Stimulated activated naive B cell treated with anti-CD40 and anti-IgM and Interleukin-4, amounts not matched to agents 10 μg/mL and 1 μg/mL and 100 μg/mL, for 72 hours (primary cell): ENCODE measurements around the gene SLC35F3.

Source experiments
- ATAC-seq, 2 donors: fragments of 150-1000 bp; cut with Tn5 transposase; replicated peaks; 2 replicates each; pipeline ENCODE4 v1.10.0; 2021; ENCODE audit warnings: moderate library complexity in 1 of 2
- DNase-seq: peaks from one replicate; pipeline ENCODE4 v3.0.0; 2021
- H3K27ac Mint-ChIP-seq: one replicate; pipeline ENCODE4 v1.8.0; 2022; ENCODE audit warnings: mild to moderate bottlenecking, mixed read lengths
- H3K27me3 Mint-ChIP-seq, 2 donors: one replicate each; pipeline ENCODE4 v1.8.0; 2022; ENCODE audit warnings: mixed read lengths in 2 of 2
- H3K36me3 Mint-ChIP-seq, 2 donors: one replicate each; pipeline ENCODE4 v1.8.0; 2022; ENCODE audit warnings: mixed read lengths in 2 of 2, mild to moderate bottlenecking in 1 of 2
- H3K4me1 Mint-ChIP-seq, 2 donors: one replicate each; pipeline ENCODE4 v1.8.0; 2022; ENCODE audit warnings: mixed read lengths in 2 of 2, mild to moderate bottlenecking in 1 of 2
- H3K4me3 Mint-ChIP-seq, 2 donors: one replicate each; pipeline ENCODE4 v1.8.0; 2022; ENCODE audit warnings: mild to moderate bottlenecking in 2 of 2, mixed read lengths in 2 of 2, moderate library complexity in 1 of 2
- H3K9me3 Mint-ChIP-seq, 2 donors: one replicate each; pipeline ENCODE4 v1.8.0; 2022; ENCODE audit warnings: mixed read lengths in 2 of 2, mild to moderate bottlenecking in 1 of 2

Gene SLC35F3

DNA sequence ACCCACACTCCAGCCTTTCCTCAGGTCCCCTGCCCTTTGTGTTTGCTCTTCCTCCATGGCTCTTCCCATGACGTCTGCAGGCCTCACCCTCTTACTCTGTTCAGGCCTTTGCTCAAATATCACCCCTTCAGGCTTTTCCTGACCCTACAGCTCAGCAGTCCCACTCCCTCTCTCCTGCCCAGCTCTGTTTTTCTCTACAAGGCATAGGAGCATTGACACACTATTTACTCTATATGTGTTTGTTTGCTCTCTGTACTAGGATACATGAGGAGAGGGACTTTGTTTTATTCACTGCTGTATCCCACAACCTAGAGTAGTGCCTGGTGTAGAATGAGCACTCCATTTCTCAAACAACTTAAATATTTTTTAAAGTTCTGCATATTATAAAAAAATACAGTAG lies 361.4 kb downstream of the SLC35F3 start:
- peak overlapping the region; percentile 62 for H3K27ac Mint-ChIP-seq
- H3K36me3 Mint-ChIP-seq, result no peaks in the 10 kb centered on the region
- DNase-seq (no peak), ATAC-seq (no peak)
- H3K4me3 Mint-ChIP-seq, result no peak overlapping the region
- H3K4me1 Mint-ChIP-seq, result no peaks in the 10 kb centered on the region
- H3K9me3 Mint-ChIP-seq, result no peaks in the 10 kb centered on the region
- H3K27me3 Mint-ChIP-seq, result peaks cover 11 to 20% of the 10 kb centered on the region in 2 donors

DNA sequence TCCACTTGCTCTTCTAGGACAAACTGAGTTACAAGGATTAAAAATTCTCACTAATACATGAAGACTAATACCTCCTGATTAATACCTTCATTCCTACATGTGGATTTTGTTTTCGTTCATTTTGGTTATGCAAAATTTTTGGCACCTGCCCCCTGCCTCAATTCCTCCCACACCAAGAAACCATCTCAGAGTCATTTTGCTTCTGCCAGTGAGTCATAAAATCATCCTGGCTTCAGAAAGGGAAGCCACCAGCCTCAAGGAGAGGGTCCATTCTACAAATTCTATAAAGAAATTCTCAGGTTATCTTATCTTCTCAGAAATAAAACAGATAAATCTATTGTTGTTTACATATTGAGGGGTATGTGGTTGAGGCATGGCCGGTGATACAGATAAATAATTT lies 365.6 kb downstream of the SLC35F3 start:
- DNase-seq, result no peak
- Mint-ChIP-seq H3K27me3 (peaks cover 30 to 32% of the 10 kb centered on the region in 2 donors), H3K9me3 (no peaks in the 10 kb centered on the region), H3K27ac (no peak overlapping the region), H3K36me3 (no peaks in the 10 kb centered on the region), H3K4me3 (no peak overlapping the region), H3K4me1 (peaks cover 5 to 6% of the 10 kb centered on the region in 2 donors)
- no peak for ATAC-seq

DNA sequence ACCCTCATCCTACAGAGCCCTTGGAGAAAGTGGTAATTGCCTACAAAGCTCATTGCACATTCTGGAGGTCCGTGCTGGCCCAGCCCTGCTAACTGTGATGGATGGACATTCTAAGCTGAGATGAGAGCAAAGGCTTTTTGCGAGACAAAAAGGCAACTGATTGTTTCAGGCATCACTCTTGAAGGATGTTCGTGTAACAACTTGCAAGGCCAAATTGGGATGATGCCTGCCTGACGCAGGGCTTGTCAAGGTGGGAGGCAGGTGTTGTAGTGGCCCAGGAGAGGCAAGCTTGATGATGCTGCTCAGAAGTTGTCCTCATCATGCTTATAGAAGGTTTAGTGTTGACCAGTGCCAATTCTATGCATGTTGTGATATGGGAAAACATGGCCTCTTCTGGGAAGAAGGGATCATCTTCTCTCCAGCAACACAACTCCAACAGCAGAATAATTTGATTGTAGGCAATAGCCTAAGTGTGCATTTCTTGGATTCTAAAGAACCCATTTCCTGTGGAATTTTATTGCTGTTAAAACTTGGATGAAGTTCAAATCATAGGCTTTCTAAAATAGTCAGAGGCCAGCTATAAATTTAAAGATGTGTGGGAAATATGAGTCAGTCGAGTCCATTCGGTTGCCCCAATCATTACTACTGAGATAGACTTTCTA lies 366.2 kb downstream of the SLC35F3 start:
- ATAC-seq, result no peak
- no peaks in the 10 kb centered on the region for H3K36me3 Mint-ChIP-seq
- no peak overlapping the region for H3K27ac Mint-ChIP-seq
- no peaks in the 10 kb centered on the region for H3K9me3 Mint-ChIP-seq
- DNase-seq, result no peak
- peaks cover 30 to 32% of the 10 kb centered on the region in 2 donors for H3K27me3 Mint-ChIP-seq
- peaks cover 5 to 6% of the 10 kb centered on the region in 2 donors for H3K4me1 Mint-ChIP-seq
- no peak overlapping the region for H3K4me3 Mint-ChIP-seq

DNA sequence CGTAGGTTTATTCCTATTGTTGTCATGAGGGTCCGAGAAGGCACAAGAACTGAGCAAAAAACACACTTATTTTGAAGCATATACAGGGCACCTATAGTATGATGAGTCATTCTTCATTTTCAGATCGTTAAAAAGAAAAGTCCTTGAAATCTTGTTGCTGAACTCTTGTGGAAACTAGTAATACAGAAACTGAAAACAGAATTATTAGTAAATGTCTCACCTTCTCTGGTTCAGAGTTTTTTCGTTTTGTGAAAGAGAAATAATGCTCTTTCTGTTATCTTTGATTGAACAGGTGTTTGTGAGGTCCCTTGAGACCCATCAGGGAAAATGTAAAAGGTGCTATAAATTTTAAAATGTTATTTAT lies 366.7 kb downstream of the SLC35F3 start:
- Mint-ChIP-seq H3K4me3 (no peak overlapping the region), H3K9me3 (no peaks in the 10 kb centered on the region), H3K27ac (no peak overlapping the region), H3K36me3 (no peaks in the 10 kb centered on the region), H3K27me3 (peaks cover 28 to 31% of the 10 kb centered on the region in 2 donors), H3K4me1 (peaks cover 5 to 6% of the 10 kb centered on the region in 2 donors)
- DNase-seq (no peak), ATAC-seq (peak; percentile 80 to 88)

DNA sequence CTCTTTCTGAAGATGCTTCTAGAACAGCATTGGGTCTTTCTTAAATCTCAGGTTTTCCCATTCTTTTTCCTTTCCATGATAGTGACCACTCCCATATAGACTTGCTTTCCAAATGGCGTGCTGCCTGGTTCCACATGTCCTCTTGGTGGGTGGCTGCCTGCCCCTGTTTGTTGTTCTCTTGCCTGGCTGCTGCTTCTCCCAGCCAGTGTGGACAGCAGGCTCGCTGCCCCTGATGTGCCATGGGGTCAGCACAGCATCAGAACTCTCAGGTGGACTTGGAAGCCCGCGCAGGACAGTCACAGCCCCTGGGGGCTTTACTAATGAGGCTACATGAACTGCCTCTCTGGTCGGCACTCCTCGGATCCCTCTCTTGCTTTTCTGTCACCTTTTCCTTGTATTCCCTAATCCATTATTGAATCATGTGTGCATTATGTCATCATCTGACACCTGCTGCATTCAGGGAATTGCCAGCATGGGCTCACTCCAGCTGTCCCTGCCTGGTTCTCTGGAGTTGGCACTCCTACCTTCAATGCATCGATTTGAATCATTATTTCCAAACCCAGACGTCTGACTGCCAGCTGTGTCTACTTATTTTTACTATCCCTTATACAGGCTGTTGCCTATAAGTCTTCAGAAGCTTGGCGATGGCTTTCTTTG lies 368.3 kb downstream of the SLC35F3 start:
- Mint-ChIP-seq H3K36me3 (no peaks in the 10 kb centered on the region), H3K27me3 (peaks cover 33 to 37% of the 10 kb centered on the region in 2 donors), H3K27ac (no peak overlapping the region), H3K9me3 (no peaks in the 10 kb centered on the region), H3K4me1 (peaks cover 5 to 6% of the 10 kb centered on the region in 2 donors), H3K4me3 (no peak overlapping the region)
- DNase-seq, result no peak
- ATAC-seq, result no peak

DNA sequence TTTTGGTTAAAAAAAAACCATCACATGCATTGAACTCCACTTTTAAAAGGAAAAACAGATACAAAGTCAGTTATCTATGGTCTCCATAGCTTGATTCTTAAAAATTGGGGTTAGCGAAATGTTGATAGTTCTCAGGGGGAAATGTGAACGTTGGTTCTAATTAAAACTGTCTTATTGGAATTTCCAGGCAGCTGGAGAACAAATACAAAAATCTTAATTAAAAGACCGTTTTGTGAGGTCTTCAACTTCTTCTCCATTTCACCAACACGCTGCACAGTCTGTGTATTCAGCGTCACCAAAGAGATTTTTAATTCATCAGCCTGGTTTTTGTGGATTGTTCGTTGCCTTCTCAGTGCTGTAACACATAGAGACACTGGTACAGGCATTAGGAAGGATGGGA lies 369.5 kb downstream of the SLC35F3 start:
- Mint-ChIP-seq H3K27me3 (peaks cover 33 to 37% of the 10 kb centered on the region in 2 donors), H3K4me3 (no peak overlapping the region), H3K9me3 (no peaks in the 10 kb centered on the region), H3K4me1 (peaks cover 5 to 6% of the 10 kb centered on the region in 2 donors), H3K27ac (no peak overlapping the region), H3K36me3 (no peaks in the 10 kb centered on the region)
- no peak for DNase-seq
- no peak for ATAC-seq

DNA sequence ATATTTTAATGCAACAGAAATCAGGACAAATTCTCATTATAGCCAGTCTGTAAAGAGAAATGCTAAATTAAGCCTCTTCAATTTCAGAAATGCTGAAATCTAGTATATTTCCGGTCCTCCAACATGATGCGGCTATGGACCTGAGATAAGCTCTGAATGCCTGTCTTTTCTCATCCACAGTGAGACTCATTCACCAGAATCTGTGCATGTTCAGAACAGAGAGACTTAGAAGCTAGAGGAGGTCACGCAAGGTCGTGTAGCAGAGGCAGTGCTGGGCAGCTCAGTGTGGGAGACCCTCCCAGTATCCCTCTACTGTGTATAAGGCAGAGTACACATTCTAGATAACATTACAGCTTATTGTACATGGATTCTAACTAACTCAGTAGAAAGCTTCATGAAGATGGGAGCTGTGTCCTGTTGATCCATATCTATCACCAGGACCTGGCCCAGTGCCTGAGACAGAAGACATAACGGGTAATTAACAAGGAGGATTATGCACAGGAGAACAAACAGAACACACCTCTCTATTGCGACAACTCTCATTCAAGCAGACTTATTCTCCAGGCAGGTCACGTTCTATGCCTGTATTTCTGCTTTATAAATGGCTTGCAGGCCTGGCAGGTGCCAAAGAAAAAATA lies 371.8 kb downstream of the SLC35F3 start:
- Mint-ChIP-seq H3K4me3 (no peak overlapping the region), H3K36me3 (no peaks in the 10 kb centered on the region), H3K27ac (no peak overlapping the region), H3K27me3 (peaks cover 33 to 37% of the 10 kb centered on the region in 2 donors), H3K4me1 (peaks cover 5 to 6% of the 10 kb centered on the region in 2 donors), H3K9me3 (no peaks in the 10 kb centered on the region)
- ATAC-seq (no peak), DNase-seq (no peak)

DNA sequence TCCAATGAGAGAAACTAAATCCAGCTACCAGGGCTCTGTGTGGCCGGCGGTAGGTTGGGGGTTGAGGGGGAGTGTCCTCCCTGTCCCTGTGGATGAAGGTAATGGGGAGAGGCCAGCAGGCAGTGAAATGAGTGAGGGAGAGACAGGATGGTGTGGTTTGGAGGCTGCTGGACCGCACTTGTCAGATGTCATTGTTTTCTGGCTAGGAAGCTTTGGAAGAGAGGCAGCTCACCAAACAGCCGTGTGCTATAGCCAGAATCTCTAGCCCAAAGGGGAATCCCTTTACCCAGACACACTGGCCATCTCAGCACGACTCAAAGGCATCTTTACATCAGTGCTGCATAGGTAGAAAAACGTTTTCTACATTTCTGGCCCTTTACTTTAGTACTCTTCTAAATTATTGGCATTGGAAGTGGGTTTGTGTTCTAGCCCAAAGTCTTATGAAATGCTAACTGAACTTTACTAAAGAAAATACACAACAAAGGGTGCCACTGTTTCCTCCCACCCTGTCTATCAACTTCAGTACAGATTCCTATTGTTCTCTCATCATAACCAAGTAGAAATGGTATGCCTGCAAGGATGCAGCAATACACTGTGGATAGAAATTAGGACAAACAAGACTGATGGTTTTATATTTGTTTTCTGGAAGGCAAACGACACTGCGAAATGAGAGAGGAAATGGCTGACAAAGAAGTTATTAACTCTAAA lies 372.8 kb downstream of the SLC35F3 start:
- Mint-ChIP-seq H3K4me1 (peaks cover 0 to 6% of the 10 kb centered on the region in 2 donors), H3K36me3 (no peaks in the 10 kb centered on the region), H3K9me3 (no peaks in the 10 kb centered on the region)

DNA sequence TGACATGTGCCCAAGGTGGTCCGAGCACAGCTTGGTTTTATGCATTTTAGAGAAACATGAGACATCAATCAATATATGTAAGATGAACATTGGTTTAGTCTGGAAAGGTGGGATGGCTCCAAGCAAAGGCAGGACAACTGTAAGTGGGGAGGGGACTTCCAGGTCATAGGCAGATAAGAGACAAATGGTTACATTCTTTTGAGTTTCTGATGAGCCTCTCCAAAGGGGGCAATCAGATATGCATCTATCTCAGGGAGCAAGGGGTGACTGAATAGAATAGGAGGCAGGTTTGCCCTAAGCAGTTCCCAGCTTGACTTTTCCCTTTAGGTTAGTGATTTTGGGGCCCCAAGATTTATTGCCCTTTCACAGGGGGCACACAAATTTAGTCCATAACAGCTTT lies 374.5 kb downstream of the SLC35F3 start:
- Mint-ChIP-seq H3K27me3 (peaks cover 14 to 20% of the 10 kb centered on the region in 2 donors), H3K4me1 (no peaks in the 10 kb centered on the region), H3K9me3 (no peaks in the 10 kb centered on the region), H3K27ac (no peak overlapping the region), H3K36me3 (no peaks in the 10 kb centered on the region), H3K4me3 (no peak overlapping the region)
- ATAC-seq, result no peak
- no peak for DNase-seq

More for the DNA sequence above, 372.8 kb downstream of the SLC35F3 start:
- H3K27ac Mint-ChIP-seq, result no peak overlapping the region
- H3K27me3 Mint-ChIP-seq, result peaks cover 31% of the 10 kb centered on the region in 2 donors
- ATAC-seq, result no peak
- DNase-seq, result no peak
- H3K4me3 Mint-ChIP-seq, result no peak overlapping the region

DNA sequence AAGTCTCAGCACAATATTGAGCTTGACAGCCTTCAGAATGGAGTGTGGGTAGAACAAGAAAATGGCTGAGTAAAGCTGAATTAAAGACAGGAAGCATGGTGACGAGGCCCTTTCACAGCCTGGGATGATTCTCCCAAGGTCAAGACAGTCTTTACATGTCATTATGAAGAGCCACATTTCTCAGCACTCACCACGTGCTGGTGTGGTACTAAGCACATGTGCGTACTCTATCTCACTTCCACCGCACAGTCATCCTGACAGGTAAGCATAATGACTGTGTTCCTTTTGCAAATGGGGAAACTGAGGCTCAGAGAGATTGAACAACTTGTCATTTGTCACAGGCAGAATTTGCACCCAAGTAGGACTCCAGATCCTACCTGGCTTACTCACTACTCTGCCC lies 376.0 kb downstream of the SLC35F3 start:
- no peaks in the 10 kb centered on the region for H3K36me3 Mint-ChIP-seq
- ATAC-seq (no peak), DNase-seq (no peak)
- H3K27ac Mint-ChIP-seq, result no peak overlapping the region
- H3K4me3 Mint-ChIP-seq, result no peak overlapping the region
- peaks cover 14 to 18% of the 10 kb centered on the region in 2 donors for H3K27me3 Mint-ChIP-seq
- H3K4me1 Mint-ChIP-seq, result no peaks in the 10 kb centered on the region
- H3K9me3 Mint-ChIP-seq, result no peaks in the 10 kb centered on the region

DNA sequence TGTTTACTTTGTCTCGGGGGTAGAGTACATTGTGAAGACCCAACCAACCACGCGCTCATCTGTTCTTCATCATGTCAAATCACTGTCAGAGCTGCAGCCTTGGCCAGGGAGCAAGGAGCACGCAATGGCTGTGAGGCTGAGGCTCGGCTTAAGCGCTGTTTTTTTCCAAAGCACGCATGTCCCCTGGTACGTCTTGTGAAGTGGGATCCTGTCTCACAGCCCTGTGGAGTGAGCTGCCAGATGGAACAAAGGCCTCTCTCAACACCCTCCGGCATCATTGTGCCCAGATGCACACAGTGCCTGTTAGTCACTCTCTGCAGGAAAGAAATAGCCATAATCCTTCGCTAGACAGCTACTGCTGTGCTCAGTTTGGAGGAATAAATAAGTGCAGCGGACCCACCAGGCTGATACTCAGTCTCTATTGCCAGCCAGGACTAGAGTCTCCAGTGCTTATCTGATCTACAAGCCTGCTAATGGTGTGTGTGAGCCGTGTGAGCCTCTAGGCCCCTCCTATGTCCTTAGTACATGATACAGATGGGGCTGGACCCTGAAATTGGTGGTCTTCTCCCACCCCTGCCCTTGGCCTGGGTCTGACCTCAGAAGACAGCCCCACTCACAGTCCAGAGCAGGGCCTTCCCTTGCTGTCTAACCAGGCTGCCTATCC lies 377.5 kb downstream of the SLC35F3 start:
- Mint-ChIP-seq H3K27me3 (peaks cover 7 to 17% of the 10 kb centered on the region in 2 donors), H3K27ac (no peak overlapping the region), H3K9me3 (no peaks in the 10 kb centered on the region), H3K4me1 (no peaks in the 10 kb centered on the region), H3K36me3 (no peaks in the 10 kb centered on the region), H3K4me3 (no peak overlapping the region)
- no peak for ATAC-seq
- no peak for DNase-seq

DNA sequence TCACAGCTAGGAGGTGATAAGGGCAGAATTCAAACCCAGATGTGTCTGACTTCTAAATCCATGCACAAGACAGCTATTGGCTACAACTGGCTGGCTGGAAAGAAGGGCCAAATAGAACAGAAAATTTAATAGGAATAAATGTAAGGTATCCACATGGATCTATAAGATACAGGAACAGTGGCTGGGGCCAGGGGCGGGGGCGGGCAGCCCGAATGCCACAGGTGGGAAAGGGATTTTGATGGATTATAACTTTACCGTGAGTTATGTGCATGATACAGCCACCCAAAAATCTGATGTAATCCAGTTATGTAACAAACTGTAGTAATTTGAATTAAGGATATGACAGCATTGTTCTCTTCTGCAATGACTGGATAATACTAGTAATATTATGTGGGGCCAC lies 381.7 kb downstream of the SLC35F3 start:
- Mint-ChIP-seq H3K27ac (no peak overlapping the region), H3K9me3 (peaks cover 11 to 17% of the 10 kb centered on the region in 2 donors), H3K4me3 (no peak overlapping the region), H3K27me3 (peaks cover 16 to 17% of the 10 kb centered on the region in 2 donors), H3K4me1 (no peaks in the 10 kb centered on the region), H3K36me3 (peaks cover 0 to 7% of the 10 kb centered on the region in 2 donors)
- no peak for DNase-seq
- ATAC-seq, result no peak

DNA sequence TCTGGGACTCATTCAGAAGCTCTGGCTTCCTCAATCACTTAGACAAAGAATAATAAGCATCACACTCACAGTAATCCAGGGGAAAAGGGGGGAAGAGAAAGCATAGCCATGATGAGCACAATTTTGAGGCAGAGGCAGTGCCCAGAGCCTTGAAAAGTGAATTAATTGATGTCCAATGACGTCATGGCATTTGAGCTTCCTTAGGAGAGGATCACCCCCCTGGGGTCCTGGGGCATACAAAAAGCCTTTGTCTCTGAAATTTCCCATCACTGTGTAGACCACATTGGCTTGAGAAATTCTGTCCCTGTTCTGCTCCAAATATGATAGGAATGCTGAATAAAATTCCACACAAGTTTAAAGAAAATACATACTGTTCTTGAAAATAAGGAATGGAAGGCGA lies 384.5 kb downstream of the SLC35F3 start:
- Mint-ChIP-seq H3K4me1 (no peaks in the 10 kb centered on the region), H3K27me3 (peaks cover 18 to 22% of the 10 kb centered on the region in 2 donors), H3K9me3 (peaks cover 11 to 18% of the 10 kb centered on the region in 2 donors), H3K4me3 (no peak overlapping the region), H3K36me3 (peaks cover 0 to 7% of the 10 kb centered on the region in 2 donors), H3K27ac (no peak overlapping the region)
- no peak for DNase-seq
- no peak for ATAC-seq
